Peyer's patch (tissue), 4 donors: Measurements from ENCODE around the gene CWF19L2. TPM values are rescaled to one million over a fixed set of nuclear protein-coding genes. Genes with fewer than 3 reads are reported as not detected.

Source experiments
- DNase-seq, 3 donors: peaks; one replicate each; pipeline ENCODE4 v3.0.0-alpha.2; 2017 to 2019
- H3K27ac ChIP-seq, 4 donors: fragments of 200-600 bp; sonication (generic); one replicate each; pipeline ENCODE4 v1.5.1; 2016 to 2019
- H3K27me3 ChIP-seq, 2 donors: fragments of 200-600 bp; sonication (generic); one replicate each; pipeline ENCODE4 v1.5.1; 2019
- H3K36me3 ChIP-seq, 3 donors: fragments of 200-600 bp; sonication (generic); one replicate each; pipeline ENCODE4 v1.5.1; 2016 to 2019
- H3K4me1 ChIP-seq, 4 donors: fragments of 200-600 bp; sonication (generic); one replicate each; pipeline ENCODE4 v1.5.1; 2016 to 2019
- H3K4me3 ChIP-seq, 4 donors: fragments of 200-600 bp; sonication (generic); 1 replicate in 3 of 4; 2 replicates in 1 of 4; pipeline ENCODE4 v1.5.1; 2016 to 2019; ENCODE audit warnings: mild to moderate bottlenecking in 1 of 4
- H3K9me3 ChIP-seq, 4 donors: fragments of 200-600 bp; sonication (generic); one replicate each; pipeline ENCODE4 v1.5.1; 2016 to 2019; ENCODE audit warnings: mild to moderate bottlenecking in 1 of 4
- POLR2A ChIP-seq, 2 donors: fragments of 450-650 bp; IDR thresholded peaks; one replicate each; pipeline ENCODE4 v1.5.1; 2017; ENCODE audit warnings: antibody characterized with exemption in 2 of 2, mild to moderate bottlenecking in 2 of 2, moderate library complexity in 2 of 2
- total RNA-seq, 4 donors: library from RNA; depleted of rRNA; stranded (reverse); fragments of >200 nt; gene quantifications; one replicate each; pipeline ENCODE4 v1.1.0, GENCODE V29; 2016
- TF ChIP-seq, protein P1 (sequence below), 6 experiments: fragments of 450-650 bp in 4 of 6; fragments of 200-600 bp in 2 of 6; sonication (generic) in 1 of 6; IDR thresholded peaks; one replicate each; pipeline ENCODE4 v1.5.1; 2017 to 2019; ENCODE audit warnings: antibody characterized with exemption in 6 of 6, mild to moderate bottlenecking in 3 of 6, moderate library complexity in 1 of 6

CWF19L2 gene
- total RNA-seq, 4 donors from 2014 or later: 13.1 to 79.2 (median 17.5) TPM

- H3K36me3 ChIP-seq: peaks cover 0 to 30% (median 0%) of the 10 kb centered on the region in 3 donors
- H3K27ac ChIP-seq: no peak overlapping the region
- H3K27me3 ChIP-seq: no peaks in the 10 kb centered on the region
- H3K9me3 ChIP-seq: no peaks in the 10 kb centered on the region
- TF ChIP-seq POLR2A (IDR thresholded peaks at IDR 0.05): no peak
- TF ChIP-seq, protein P1, sequence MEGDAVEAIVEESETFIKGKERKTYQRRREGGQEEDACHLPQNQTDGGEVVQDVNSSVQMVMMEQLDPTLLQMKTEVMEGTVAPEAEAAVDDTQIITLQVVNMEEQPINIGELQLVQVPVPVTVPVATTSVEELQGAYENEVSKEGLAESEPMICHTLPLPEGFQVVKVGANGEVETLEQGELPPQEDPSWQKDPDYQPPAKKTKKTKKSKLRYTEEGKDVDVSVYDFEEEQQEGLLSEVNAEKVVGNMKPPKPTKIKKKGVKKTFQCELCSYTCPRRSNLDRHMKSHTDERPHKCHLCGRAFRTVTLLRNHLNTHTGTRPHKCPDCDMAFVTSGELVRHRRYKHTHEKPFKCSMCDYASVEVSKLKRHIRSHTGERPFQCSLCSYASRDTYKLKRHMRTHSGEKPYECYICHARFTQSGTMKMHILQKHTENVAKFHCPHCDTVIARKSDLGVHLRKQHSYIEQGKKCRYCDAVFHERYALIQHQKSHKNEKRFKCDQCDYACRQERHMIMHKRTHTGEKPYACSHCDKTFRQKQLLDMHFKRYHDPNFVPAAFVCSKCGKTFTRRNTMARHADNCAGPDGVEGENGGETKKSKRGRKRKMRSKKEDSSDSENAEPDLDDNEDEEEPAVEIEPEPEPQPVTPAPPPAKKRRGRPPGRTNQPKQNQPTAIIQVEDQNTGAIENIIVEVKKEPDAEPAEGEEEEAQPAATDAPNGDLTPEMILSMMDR (IDR thresholded peaks at IDR 0.05): no peak
- H3K4me3 ChIP-seq: no peak overlapping the region
- no peak for DNase-seq
- peaks cover 0 to 18% (median 2%) of the 10 kb centered on the region in 4 donors for H3K4me1 ChIP-seq
Observed at GRCh38 chr11:107453594-107454286, 3.9 kb downstream of the CWF19L2 start.

DNA sequence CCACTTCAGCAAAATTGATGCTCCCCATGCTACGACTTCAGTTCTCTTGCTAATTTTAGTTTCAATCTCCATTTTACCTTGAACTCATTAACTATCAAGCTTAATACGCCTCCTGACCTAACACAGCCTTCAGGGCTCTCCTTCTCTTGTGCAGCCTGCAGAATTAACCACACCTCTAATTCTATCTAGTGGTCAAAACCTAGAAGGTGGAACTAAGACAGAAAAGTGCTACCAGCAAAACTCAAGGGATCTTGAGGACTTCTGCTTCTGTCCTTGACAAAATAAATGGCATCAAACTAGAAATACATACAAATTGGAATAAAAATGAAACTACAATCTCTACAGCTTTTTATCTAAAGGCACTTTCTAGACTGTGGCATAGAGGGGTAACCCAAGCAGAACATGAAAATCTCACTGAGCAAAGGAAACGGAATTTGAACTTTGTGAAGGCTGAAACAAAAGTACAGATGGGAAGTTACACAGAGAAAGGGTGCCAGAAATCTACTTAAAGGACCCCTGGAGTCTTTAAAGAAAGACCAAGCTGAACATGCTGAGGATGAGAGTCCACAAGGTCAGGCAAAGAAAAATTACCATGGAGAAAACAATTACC is 10.7 kb downstream of the CWF19L2 start:
- TF ChIP-seq POLR2A (IDR thresholded peaks at IDR 0.05): no peak
- TF ChIP-seq, protein P1 (IDR thresholded peaks at IDR 0.05): no peak
- DNase-seq: no peak
- H3K36me3 ChIP-seq: peaks cover 0 to 21% (median 0%) of the 10 kb centered on the region in 3 donors
- no peak overlapping the region for H3K4me3 ChIP-seq
- no peaks in the 10 kb centered on the region for H3K9me3 ChIP-seq
- H3K27ac ChIP-seq: no peak overlapping the region
- H3K4me1 ChIP-seq: no peaks in the 10 kb centered on the region
- H3K27me3 ChIP-seq: no peaks in the 10 kb centered on the region

DNA sequence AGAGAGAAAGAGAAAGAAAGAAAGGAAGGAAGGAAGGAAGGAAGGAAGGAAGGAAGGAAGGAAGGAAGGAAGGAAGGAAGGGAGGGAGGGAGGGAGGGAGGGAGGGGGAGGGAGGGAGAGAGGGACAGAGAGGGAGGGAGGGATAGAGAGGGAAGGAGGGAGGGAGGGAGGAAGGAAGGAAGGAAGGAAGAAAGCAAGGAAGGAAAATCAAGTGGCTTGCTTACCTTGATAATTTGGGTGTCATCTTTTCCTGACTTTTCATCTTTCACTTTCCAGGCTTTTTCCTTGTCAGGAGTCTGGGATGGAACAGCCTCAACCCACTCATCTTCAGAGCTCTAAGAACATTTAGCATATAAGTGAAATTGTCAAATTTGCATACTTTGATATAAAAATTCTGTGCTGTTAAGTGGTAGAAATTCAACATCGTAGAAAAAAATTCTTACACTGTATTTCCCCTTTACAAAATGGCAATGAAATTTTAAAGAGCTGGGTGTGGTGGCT is 14.9 kb downstream of the CWF19L2 start:
- DNase-seq: no peak
- Histone ChIP-seq H3K9me3 (no peaks in the 10 kb centered on the region), H3K4me3 (no peak overlapping the region), H3K4me1 (no peaks in the 10 kb centered on the region), H3K27me3 (no peaks in the 10 kb centered on the region), H3K27ac (no peak overlapping the region), H3K36me3 (peaks cover 0 to 51% (median 0%) of the 10 kb centered on the region in 3 donors)
- TF ChIP-seq POLR2A (IDR thresholded peaks at IDR 0.05): no peak
- TF ChIP-seq, protein P1 (IDR thresholded peaks at IDR 0.05): no peak

DNA sequence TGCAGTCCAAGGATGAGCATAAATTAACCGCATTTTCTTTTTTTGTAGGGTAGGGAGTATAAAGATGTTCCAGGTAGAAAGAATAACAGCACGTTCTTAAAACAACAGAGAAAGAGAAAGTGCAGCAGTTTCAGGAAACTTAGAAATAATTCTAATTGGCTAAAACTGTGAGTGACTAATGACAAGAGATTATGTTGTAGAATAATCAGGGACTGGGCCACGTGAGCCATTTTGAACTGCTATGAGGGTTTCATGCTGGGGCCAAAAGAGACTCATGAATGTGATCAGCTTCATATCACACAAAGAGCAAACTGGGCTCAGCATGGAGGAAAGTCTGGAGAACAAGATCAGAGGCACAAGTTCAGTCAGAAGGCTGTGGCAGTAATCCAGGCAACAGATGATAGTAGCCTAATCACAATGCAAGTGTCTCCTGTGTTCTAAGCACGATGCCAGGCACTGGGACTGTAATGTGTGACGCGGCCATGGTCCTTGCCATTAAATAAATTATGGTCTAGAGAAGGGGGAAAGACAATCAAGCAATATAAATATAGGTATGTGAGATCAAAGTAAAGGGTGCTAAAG is 17.9 kb downstream of the CWF19L2 start:
- no peak for DNase-seq
- H3K36me3 ChIP-seq: peaks cover 0 to 51% (median 0%) of the 10 kb centered on the region in 3 donors

GRCh38 chr11:107438148-107438547 is 19.5 kb downstream of the CWF19L2 start:
- Histone ChIP-seq H3K9me3 (no peaks in the 10 kb centered on the region), H3K36me3 (peaks cover 0 to 43% (median 0%) of the 10 kb centered on the region in 3 donors), H3K4me1 (no peaks in the 10 kb centered on the region), H3K4me3 (no peak overlapping the region), H3K27ac (no peak overlapping the region), H3K27me3 (no peaks in the 10 kb centered on the region)
- DNase-seq: no peak
- no peak for TF ChIP-seq POLR2A (IDR thresholded peaks at IDR 0.05)
- TF ChIP-seq, protein P1 (IDR thresholded peaks at IDR 0.05): no peak

More for the DNA sequence above, 17.9 kb downstream of the CWF19L2 start:
- Histone ChIP-seq H3K9me3 (no peaks in the 10 kb centered on the region), H3K27me3 (no peaks in the 10 kb centered on the region), H3K4me1 (no peaks in the 10 kb centered on the region), H3K27ac (no peak overlapping the region), H3K4me3 (no peak overlapping the region)
- TF ChIP-seq, protein P1 (IDR thresholded peaks at IDR 0.05): no peak
- TF ChIP-seq POLR2A (IDR thresholded peaks at IDR 0.05): no peak
